Heart left ventricle (tissue), 13 donors: ENCODE measurements around the gene TNFSF4.

Experiments used
- POLR2A ChIP-seq, 2 donors: fragments of 450-650 bp; IDR thresholded peaks; one replicate each; pipeline ENCODE4 v1.6.1; 2017; ENCODE audit warnings: antibody characterized with exemption in 2 of 2, mild to moderate bottlenecking in 2 of 2, moderate library complexity in 2 of 2
- TF ChIP-seq, protein P1 (sequence below), 12 donors: fragments of 200-600 bp; sonication (generic) in 4 of 12; IDR thresholded peaks; one replicate each; pipeline versions ENCODE4 v1.5.0 to v1.8.0; 2018 to 2022; ENCODE audit warnings: antibody characterized with exemption in 12 of 12, mild to moderate bottlenecking in 5 of 12
- donor health status: ischemic (EF 13 %, LVEDD 7.1; RV severe dilation, severe dysfunction).
- donor health status: DM: no; HTN: yes; CAD: no.
- donor health status: DM: no; HTN: no; CAD: no.
- donor health status: ischemic (EF 25% LVEDD 6.9; RV normal size, moderate dysfunction).
- donor health status: ischemic (EF 25% LVEDD 5.7; RV mildly dilated, moderate dysfunction).
- donor health status: ischemic (EF 35%, LVEDD 5.7; RV mildly dilated, moderate dysfunction).
- donor health status: nonischemic (EF 11% LVEDD 7.7; RV severe dilation, severe dysfunction).
- donor health status: DM: yes; HTN: yes; CAD: no.
- donor health status: PGD.
- donor health status: ischemic (EF 29% LVEDD 5.4; RV normal size, mild dysfunction).
- donor health status: nonischemic (EF 23%, LVEDD 6.1; RV moderate dilation, normal function).

DNA sequence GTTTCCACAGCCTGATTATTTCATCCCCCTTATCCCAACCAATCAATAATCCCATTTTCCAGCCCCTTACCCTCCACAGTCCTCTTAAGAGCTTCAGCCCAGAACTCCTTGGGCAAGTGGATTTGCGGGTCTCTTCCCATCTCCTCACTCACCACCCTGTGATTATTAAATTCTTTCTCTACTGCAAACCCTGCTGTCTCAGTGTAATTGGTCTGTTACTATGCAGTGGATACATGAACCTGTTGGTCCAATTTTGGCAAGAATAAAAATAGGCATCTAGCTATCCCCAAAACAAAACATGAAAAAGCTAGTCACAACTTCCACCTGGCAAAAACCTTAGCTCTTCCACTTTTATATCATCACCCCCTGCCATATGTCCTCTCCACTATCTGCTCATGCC is 36.2 kb upstream of the TNFSF4 start:
- TF ChIP-seq, protein P1, sequence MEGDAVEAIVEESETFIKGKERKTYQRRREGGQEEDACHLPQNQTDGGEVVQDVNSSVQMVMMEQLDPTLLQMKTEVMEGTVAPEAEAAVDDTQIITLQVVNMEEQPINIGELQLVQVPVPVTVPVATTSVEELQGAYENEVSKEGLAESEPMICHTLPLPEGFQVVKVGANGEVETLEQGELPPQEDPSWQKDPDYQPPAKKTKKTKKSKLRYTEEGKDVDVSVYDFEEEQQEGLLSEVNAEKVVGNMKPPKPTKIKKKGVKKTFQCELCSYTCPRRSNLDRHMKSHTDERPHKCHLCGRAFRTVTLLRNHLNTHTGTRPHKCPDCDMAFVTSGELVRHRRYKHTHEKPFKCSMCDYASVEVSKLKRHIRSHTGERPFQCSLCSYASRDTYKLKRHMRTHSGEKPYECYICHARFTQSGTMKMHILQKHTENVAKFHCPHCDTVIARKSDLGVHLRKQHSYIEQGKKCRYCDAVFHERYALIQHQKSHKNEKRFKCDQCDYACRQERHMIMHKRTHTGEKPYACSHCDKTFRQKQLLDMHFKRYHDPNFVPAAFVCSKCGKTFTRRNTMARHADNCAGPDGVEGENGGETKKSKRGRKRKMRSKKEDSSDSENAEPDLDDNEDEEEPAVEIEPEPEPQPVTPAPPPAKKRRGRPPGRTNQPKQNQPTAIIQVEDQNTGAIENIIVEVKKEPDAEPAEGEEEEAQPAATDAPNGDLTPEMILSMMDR (IDR thresholded peaks at IDR 0.05), result no peak
- no peak for TF ChIP-seq POLR2A (IDR thresholded peaks at IDR 0.05)
